GM21825 (cell line): ENCODE measurements around the gene CLCN4.

Experiments
- ATAC-seq: cut with Tn5 transposase; IDR thresholded peaks from one replicate; pipeline ENCODE4 v1.9.1; 2021; ENCODE audit warnings: mild to moderate bottlenecking, moderate library complexity; ENCODE audit not compliant: unreplicated experiment

CLCN4 gene

GRCh38 chrX:10156199-10157031 is at the start of gene CLCN4:
CLCN4 (plus strand) TSS chrX:10156975; CDS start chrX:10185033, 28,058 bp downstream.
- no peak for ATAC-seq

- no peak for ATAC-seq
These were observed 49.3 kb upstream of the CLCN4 start for GRCh38 chrX:10107483-10107882.

DNA sequence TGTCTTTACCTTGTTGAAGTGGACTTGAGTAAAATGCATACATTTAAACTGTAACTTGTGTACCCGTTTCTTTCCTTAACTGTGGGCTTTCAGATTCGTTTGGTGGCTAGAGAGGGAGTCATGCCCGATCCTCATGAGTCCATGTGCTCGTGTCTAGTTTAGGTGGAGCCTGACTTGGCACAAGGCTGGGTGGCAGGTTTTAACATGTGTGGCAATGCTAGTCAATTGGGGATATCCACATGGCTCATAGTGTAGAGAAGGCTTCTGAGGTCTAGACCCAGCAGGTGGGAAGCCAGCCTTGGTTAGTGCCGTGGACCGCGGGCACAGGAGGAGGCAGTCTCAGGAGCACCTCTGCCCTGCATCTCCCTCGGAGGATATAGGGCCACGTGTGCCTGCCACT is 48.5 kb upstream of the CLCN4 start:
- no peak for ATAC-seq

GRCh38 chrX:10109695-10110094 is 47.1 kb upstream of the CLCN4 start:
- no peak for ATAC-seq

GRCh38 chrX:10110316-10110935 is 46.3 kb upstream of the CLCN4 start:
- no peak for ATAC-seq

DNA sequence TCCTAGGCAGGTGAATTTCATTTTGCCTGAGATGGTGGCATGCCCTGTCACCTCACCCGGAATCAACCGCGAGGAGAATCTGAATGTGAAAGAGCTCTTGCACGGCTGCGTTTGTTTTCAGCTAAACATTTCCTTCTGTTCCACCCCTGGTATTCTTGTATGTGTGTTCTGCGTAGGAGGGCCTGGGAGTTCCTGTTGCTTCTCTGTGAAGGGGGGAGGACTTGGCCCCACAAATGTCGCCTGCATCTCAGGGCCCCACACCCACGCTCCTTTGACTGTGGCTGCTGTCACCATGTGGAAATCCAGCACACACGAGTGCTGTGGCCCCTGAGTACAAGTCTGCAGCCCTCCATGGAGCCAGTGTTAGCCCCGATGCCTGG is 45.8 kb upstream of the CLCN4 start:
- ATAC-seq = no peak

DNA sequence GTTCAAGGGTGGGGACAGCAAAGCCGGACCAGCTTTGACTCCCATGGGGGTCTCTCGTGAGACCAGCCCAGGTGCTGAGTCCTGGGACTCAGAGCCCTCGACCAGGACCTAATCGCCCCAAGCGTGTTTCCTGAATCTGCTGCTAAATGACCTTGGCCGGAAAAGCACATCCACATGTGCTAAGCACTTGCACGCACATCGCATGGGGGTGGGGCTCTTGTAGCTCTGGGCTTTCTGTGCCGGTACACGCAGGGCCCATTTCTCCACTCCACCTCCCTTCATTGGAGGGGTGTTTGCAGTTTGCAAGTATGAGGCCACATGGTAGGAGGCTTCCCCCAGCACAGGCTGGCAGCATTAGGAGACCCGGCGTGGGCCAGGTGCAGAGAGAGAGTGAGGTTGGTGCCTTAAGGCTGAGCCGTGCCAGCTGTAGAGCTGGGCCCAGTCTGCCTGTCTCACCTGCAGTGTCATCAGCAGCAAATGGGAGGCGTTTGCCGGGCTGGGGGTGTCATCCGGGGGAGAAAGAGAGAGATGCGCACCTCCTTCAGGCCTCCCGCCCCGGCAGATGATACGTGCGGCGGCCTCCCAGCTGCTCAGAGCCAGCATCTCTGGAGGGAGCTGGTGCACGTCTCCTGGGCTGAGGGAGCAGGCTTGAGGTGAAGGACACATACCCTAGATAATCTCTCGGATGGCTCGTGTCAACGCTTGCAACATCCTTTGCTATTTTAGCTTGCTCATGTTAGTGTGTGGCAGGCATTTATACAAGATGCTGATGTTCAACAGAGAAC is 45.2 kb upstream of the CLCN4 start:
- no peak for ATAC-seq

DNA sequence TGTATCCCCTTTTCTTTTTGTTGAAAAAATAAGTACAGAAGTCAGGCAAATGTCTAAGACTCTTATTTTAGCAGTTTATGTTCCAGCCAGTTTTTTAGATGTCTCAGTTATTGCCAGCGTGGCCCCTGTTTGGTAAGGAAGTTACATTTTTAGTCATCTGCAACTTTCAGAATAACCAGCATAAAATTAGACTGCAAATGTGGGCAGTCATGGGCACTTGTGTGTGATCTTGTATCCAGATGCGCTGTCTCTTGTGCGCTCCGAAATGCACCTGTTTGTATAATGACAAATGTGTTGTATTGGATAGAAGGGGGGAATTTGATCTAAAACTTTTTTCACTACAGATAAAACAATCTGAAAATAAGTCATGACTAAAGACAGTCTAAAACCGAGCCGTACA is 44.3 kb upstream of the CLCN4 start:
- no peak for ATAC-seq

GRCh38 chrX:10115082-10115481 is 41.7 kb upstream of the CLCN4 start:
- no peak for ATAC-seq

DNA sequence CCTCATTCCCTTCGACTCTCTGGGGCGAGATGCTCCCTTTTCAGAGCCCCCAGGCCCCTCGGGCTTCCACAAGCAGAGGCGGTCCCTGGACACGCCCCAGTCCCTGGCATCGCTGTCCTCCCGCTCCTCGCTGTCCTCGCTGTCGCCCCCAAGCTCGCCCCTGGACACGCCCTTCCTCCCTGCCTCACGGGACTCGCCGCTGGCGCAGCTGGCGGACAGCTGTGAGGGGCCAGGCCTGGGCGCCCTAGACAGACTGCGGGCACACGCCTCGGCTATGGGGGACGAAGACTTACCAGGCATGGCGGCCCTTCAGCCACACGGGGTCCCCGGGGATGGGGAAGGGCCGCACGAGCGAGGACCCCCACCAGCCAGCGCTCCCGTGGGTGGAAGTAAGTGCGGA is 39.5 kb upstream of the CLCN4 start:
- ATAC-seq = no peak

DNA sequence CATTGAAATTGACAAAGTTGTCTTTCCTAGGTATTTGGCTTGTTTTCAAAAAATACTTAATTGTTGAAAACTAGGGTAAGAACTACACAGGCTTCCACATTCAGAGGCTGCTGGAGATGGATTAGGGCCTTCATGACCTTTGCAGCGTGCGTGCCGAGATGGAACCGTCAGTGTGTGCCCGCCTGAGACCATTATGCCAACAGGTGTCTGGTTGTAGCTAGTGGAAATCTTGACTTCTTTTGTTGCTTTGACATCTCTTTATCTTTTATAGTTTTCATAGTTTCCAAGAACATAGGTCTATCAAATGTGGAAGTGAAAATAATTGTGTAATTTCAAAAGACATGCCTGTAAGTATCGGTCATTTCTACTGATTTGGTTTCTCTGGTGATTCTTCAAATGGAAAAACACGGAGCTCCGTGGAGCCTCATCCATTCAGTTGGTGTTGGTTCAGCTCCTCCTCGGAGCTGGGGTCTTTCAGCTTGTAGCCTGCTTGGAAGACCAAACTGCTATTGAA is 38.9 kb upstream of the CLCN4 start:
- ATAC-seq = no peak

GRCh38 chrX:10118530-10118929 is 38.2 kb upstream of the CLCN4 start:
- ATAC-seq = no peak

- peak; percentile 64 for ATAC-seq
These were observed 37.3 kb upstream of the CLCN4 start for GRCh38 chrX:10119399-10119990.

GRCh38 chrX:10120331-10120730 is 36.4 kb upstream of the CLCN4 start:
- ATAC-seq = no peak

- no peak for ATAC-seq
These were observed 35.9 kb upstream of the CLCN4 start for GRCh38 chrX:10120828-10121227.

GRCh38 chrX:10121787-10122186 is 35.0 kb upstream of the CLCN4 start:
- peak; percentile 71 for ATAC-seq

DNA sequence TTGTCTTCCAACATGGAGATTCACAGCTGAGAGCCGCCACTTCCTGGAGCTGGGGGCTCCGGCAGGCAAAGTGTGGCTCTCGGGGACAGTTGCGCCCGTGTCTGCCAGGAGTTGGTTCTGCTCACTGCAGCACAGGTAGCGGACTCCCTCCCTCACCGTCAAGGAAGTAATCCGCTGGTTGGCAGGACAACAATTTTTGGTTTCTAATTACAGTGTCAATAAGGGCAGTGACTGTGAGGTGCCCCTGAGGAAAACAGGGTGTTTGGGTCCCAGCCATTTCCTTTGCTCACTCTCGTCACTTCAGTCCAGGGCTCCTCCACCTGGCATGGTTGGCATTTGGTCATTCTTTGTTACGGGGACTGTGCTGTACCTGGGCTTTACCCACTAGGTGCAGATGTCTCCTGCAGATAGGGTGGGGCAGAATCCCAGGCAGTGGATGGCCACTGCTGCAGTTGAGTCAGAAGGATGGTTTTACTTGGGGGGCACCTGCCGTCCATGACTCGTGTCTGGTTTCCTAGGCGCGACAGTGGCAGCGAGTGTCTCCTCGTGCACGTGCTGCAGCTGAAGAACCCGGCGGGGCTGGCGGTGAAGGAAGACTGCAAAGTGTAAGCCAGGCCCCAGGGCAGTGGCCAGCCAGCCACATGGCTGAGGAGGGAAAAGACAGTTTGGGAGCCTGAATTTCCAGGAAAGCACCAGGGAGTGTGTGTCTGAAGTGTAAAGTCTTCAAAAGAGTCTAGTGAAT is 32.1 kb upstream of the CLCN4 start:
- no peak for ATAC-seq

GRCh38 chrX:10125248-10125615 is 31.5 kb upstream of the CLCN4 start:
- no peak for ATAC-seq

- no peak for ATAC-seq
These were observed 30.7 kb upstream of the CLCN4 start for GRCh38 chrX:10126044-10126443.

DNA sequence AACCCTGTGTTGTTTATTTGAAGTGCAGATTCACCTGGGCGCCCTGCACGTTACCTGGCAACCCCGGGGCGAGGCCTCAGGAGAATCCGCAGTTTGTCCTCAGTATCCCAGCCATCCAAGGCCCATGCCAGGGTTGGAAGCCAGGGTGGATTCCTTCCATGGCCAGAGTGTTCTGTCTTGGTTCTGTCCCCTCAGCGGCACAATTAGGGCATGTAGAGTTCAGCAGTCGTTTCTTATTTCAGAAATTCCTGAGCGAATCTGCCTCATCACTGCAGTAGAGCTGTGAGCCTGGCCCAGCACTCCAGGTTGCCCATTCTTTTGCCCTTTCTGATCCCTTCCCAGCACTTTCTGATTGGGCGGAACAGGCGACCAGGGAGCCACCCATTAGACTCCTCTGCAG is 29.9 kb upstream of the CLCN4 start:
- no peak for ATAC-seq

DNA sequence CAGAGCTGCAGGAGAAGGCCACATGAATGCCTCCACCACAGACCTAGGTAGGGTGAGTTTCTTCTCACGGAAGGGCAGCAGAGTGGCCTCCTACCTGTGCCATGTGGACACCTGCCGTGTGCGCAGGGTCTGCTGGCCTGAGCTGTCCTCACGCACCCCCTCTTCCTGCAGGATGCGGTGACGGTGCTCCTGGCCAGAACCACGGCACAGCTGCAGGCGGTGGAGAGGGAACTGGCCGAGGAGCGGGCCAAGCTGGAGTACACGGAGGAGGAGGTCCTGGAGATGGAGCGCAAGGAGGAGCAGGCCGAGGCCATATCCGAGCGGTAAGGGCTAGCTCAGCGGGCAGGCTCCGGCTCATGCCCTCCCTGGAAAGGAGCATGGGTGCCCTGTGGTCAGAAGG is 28.4 kb upstream of the CLCN4 start:
- no peak for ATAC-seq
